Measurements from ENCODE around the gene DNAL4.

The DNAL4 gene

DNA sequence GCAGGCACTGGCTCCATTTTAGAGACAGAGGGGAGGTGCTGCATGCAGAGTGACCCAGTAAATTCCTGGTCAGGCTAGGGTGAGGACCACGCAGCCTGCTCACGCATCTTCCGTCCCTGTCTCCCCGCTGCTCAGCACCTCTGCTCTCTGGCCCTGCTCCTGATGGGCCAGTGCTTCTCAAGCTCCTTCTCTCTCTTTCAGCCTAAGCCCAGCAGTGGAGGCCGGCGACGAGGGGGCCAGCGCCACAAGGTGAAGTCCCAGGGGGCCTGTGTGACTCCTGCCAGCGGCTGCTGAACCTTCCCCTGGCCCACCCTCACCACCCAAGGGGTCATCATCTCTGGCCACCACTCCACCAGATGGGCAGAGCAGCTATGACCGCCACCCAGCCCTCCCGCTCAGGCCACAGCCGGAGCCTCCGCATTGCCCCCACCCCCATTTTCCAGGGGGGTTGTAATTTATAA is 63.5 kb downstream of the DNAL4 start:
- Mint-ChIP-seq H3K9me3 (no peaks in the 10 kb centered on the region), H3K36me3 (ENCODE audit: low read depth) (peaks cover 41% of the 10 kb centered on the region), H3K27me3 (ENCODE audit: low read depth, poor library complexity) (no peaks in the 10 kb centered on the region), H3K4me1 (no peaks in the 10 kb centered on the region), H3K4me3 (no peak overlapping the region), H3K27ac (peak overlapping the region; percentile 40)
- TF ChIP-seq, protein P1, sequence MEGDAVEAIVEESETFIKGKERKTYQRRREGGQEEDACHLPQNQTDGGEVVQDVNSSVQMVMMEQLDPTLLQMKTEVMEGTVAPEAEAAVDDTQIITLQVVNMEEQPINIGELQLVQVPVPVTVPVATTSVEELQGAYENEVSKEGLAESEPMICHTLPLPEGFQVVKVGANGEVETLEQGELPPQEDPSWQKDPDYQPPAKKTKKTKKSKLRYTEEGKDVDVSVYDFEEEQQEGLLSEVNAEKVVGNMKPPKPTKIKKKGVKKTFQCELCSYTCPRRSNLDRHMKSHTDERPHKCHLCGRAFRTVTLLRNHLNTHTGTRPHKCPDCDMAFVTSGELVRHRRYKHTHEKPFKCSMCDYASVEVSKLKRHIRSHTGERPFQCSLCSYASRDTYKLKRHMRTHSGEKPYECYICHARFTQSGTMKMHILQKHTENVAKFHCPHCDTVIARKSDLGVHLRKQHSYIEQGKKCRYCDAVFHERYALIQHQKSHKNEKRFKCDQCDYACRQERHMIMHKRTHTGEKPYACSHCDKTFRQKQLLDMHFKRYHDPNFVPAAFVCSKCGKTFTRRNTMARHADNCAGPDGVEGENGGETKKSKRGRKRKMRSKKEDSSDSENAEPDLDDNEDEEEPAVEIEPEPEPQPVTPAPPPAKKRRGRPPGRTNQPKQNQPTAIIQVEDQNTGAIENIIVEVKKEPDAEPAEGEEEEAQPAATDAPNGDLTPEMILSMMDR (IDR thresholded peaks at IDR 0.05) = no peak
- DNase-seq = no peak

DNA sequence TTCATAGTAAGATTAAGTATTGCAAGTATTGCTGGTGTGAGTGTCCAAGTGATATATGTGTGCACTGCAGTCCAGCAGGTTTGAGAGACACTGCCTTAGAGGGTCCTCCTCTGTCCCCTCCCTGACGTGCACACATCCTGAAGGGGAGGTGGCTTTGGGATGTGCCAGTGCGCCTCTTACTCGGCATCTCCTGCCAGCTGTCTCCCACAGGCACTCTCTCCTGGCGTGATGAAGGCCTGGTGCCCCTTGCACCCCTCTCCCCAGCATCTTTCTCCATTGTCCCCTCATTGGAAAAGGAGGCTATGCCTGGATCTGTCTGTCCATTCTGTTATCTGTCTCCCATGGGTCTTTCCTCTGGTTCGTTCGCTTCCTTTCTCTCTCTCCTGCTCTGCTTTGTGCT is 64.0 kb downstream of the DNAL4 start:
- DNase-seq = no peak
- H3K27me3 Mint-ChIP-seq (ENCODE audit: low read depth, poor library complexity) = no peaks in the 10 kb centered on the region
- TF ChIP-seq, protein P1 (IDR thresholded peaks at IDR 0.05) = no peak
- peaks cover 46% of the 10 kb centered on the region for H3K36me3 Mint-ChIP-seq (ENCODE audit: low read depth)
- no peaks in the 10 kb centered on the region for H3K9me3 Mint-ChIP-seq
- no peak overlapping the region for H3K4me3 Mint-ChIP-seq
- H3K4me1 Mint-ChIP-seq = no peaks in the 10 kb centered on the region
- H3K27ac Mint-ChIP-seq = no peak overlapping the region

- Mint-ChIP-seq H3K27ac (no peak overlapping the region), H3K9me3 (no peaks in the 10 kb centered on the region), H3K27me3 (ENCODE audit: low read depth, poor library complexity) (no peaks in the 10 kb centered on the region), H3K4me3 (no peak overlapping the region), H3K36me3 (ENCODE audit: low read depth) (peaks cover 54% of the 10 kb centered on the region), H3K4me1 (no peaks in the 10 kb centered on the region)
- no peak for DNase-seq
- TF ChIP-seq, protein P1 (IDR thresholded peaks at IDR 0.05) = no peak
Measured at GRCh38 chr22:38728871-38729796, 64.8 kb downstream of the DNAL4 start.

All from nephron progenitor cell (in vitro differentiated cells).